WI38 (cell line): ENCODE results near the gene FAM184B.

Experiments used
- H3K4me3 ChIP-seq: 2 replicates; pipeline ENCODE4 v1.5.1; 2011; ENCODE audit warnings: low read depth, mild to moderate bottlenecking, control low read depth, low read length
- TF ChIP-seq, protein P1 (sequence below): IDR thresholded peaks from 2 replicates; pipeline ENCODE4 v1.5.1; 2012; ENCODE audit warnings: low read depth, mild to moderate bottlenecking, control low read depth, low read length

FAM184B gene

GRCh38 chr4:17753646-17754045 is 27.8 kb downstream of the FAM184B start:
- H3K4me3 ChIP-seq = no peak overlapping the region
- TF ChIP-seq, protein P1, sequence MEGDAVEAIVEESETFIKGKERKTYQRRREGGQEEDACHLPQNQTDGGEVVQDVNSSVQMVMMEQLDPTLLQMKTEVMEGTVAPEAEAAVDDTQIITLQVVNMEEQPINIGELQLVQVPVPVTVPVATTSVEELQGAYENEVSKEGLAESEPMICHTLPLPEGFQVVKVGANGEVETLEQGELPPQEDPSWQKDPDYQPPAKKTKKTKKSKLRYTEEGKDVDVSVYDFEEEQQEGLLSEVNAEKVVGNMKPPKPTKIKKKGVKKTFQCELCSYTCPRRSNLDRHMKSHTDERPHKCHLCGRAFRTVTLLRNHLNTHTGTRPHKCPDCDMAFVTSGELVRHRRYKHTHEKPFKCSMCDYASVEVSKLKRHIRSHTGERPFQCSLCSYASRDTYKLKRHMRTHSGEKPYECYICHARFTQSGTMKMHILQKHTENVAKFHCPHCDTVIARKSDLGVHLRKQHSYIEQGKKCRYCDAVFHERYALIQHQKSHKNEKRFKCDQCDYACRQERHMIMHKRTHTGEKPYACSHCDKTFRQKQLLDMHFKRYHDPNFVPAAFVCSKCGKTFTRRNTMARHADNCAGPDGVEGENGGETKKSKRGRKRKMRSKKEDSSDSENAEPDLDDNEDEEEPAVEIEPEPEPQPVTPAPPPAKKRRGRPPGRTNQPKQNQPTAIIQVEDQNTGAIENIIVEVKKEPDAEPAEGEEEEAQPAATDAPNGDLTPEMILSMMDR = no peak

GRCh38 chr4:17740702-17741101 is 40.7 kb downstream of the FAM184B start:
- H3K4me3 ChIP-seq = no peak overlapping the region
- TF ChIP-seq, protein P1 = no peak

DNA sequence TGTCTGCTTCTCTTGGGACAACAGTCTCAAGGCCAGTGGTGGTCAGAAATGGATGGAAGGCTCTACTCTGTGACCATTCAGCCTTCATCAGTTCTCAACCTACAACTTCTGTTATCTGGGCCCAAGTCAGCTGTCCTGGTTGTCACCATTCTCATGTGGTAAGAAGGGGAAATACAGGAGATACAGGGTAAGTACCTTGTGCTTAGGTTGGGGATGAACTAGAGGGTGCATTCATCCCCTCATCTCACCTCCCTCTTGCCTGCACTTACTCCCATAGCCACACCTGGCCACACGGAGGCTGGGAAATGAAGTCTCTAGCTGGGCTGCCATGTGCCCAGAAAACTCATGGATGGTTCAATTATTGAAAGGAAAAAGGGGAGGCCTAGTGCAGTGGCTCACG is 44.9 kb downstream of the FAM184B start:
- TF ChIP-seq, protein P1 = no peak
- H3K4me3 ChIP-seq = no peak overlapping the region

DNA sequence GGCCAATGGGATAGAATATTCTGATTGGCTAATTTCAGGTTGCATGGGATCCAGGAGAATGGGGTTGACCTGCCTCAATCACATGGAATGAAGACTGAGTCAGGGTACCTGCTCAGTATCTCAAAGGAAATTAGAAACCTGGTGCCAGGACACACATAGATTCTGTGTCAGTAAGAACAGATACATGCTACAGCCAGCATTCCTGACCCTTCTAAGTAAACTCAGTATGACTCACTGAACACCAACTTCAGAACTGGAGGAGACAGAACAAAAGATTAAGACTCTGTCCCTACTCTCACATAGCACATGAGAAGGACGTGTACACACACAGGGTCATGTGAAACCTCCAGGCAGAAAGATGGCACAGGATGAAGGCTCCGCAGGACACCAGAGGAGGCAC is 54.5 kb downstream of the FAM184B start:
- H3K4me3 ChIP-seq = no peak overlapping the region
- TF ChIP-seq, protein P1 = no peak

GRCh38 chr4:17723648-17724047 is 57.8 kb downstream of the FAM184B start:
- TF ChIP-seq, protein P1 = no peak
- no peak overlapping the region for H3K4me3 ChIP-seq

DNA sequence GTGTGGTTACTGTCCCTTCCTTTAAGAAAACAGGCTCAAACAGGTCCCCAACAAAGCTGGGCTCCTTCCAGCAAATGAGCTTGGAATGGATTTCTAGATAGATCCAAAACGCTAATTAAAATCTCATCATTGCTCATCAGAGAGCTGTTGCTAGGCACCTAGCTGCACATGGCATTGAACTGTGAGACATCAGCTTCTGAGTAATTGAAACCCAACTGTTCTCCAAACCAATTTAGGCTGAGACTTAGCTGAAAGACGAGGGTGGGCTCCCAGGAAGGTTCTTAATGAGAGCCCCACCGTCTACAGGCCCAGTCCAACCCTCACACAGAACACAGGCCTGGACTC is 59.1 kb downstream of the FAM184B start:
- H3K4me3 ChIP-seq = no peak overlapping the region
- TF ChIP-seq, protein P1 = no peak

DNA sequence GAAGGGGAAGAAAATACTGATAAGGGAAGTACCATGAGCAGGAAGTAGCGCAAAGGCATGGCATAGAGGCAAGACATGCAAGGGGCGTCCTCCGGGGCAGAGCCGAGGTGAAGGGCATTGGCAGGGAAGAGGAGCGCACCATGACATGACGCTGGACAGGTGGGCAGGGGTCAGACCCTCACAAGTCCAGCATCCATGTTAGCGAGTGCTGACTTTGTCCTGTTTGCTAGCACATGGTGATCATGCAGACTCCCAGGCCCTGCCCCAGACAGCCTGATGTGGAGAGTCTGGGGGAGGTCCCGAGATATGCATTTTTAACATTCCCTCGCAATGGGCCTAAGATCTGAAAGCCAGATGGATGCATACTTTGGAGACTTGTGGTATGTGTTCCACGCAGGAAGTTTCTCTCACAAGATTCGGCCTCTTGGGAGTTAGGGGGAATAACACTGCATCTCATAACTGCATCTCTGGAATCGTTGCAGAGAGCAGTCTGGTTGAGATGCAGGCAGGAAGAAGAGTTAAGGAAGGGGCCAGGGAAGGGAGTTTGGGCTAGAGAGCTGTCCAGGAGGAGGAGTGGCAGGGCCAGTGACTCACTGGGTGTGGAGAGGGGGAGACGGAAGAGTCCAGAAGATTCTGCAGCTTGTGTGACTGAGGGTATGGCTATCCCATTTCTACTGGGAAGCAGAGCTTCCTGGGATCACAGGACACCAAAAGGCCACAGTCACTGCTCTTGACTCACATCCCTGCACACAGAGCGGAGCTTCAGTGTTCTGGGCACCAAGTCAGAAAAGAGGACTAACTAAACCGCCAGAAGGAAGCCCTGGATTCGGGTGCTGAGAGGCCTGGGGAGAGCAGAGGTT is 59.7 kb downstream of the FAM184B start:
- TF ChIP-seq, protein P1 = no peak
- no peak overlapping the region for H3K4me3 ChIP-seq
